OCI-LY7 (cell line): Measurements from ENCODE around the gene MRS2. TPM values are rescaled to one million over a fixed set of nuclear protein-coding genes. Genes with fewer than 3 reads are reported as not detected.
"Not testable (repeated sequence)": the region's sequence is repeated elsewhere in the genome, so short reads cannot be mapped to it uniquely, and the experiment has no call there.

Experiments used
- BruUV-seq: library from RNA; stranded (reverse); fragments of 400-500 nt; replicated peaks from 2 replicates; lab custom pipeline; 2021; lab: Mats Ljungman, UMichigan
- CTCF ChIA-PET: fragments of 300-600 bp; sonication (Branson Sonifier 250); formaldehyde crosslinking; loops from one replicate; lab custom pipeline; 2022; ENCODE audit warnings: antibody characterized with exemption; ENCODE audit not compliant: unreplicated experiment; lab: Charles Lee
- POLR2A ChIA-PET: fragments of 300-600 bp; sonication (Branson Sonifier 250); formaldehyde crosslinking; loops from one replicate; lab custom pipeline; 2022; ENCODE audit warnings: antibody characterized with exemption; lab: Charles Lee
- DNase-seq: peaks from one replicate; pipeline ENCODE4 v3.0.0-alpha.2; 2015; ENCODE audit warnings: low spot score
- H2AFZ ChIP-seq: fragments of 200-600 bp; sonication (generic), shearing (Covaris generic); 2 replicates; pipeline ENCODE4 v1.6.1; 2014; ENCODE audit warnings: mild to moderate bottlenecking, antibody characterized with exemption, low read length, moderate library complexity
- H3K27ac ChIP-seq: fragments of 200-600 bp; sonication (generic); 2 replicates; pipeline ENCODE4 v1.5.1; 2014; ENCODE audit warnings: mixed run types, low read depth, mild to moderate bottlenecking, moderate library complexity, low read length, inconsistent platforms; ENCODE audit not compliant: poor library complexity, severe bottlenecking
- H3K36me3 ChIP-seq: fragments of 200-600 bp; sonication (generic); 2 replicates; pipeline ENCODE4 v1.6.1; 2014; ENCODE audit warnings: mild to moderate bottlenecking, antibody characterized with exemption, low read length, moderate library complexity, mixed read lengths; ENCODE audit not compliant: insufficient read depth
- H3K4me1 ChIP-seq: fragments of 200-600 bp; sonication (generic); 2 replicates; pipeline ENCODE4 v1.5.1; 2014; ENCODE audit warnings: mild to moderate bottlenecking, low read length; ENCODE audit not compliant: insufficient read depth, poor library complexity, severe bottlenecking
- H3K4me2 ChIP-seq: fragments of 200-600 bp; sonication (generic); 2 replicates; pipeline ENCODE4 v1.6.1; 2014; ENCODE audit warnings: mild to moderate bottlenecking, low read length
- H3K4me3 ChIP-seq: fragments of 200-600 bp; sonication (generic); 2 replicates; pipeline ENCODE4 v1.5.1; 2014; ENCODE audit warnings: mild to moderate bottlenecking, low read depth, low read length; ENCODE audit not compliant: poor library complexity, severe bottlenecking
- H3K79me2 ChIP-seq: fragments of 200-600 bp; sonication (generic); 2 replicates; pipeline ENCODE4 v1.6.1; 2016; ENCODE audit warnings: low read depth, mild to moderate bottlenecking, low read length, moderate library complexity, mixed read lengths; ENCODE audit not compliant: insufficient read depth
- H3K9me2 ChIP-seq: fragments of 200-600 bp; sonication (generic); 2 replicates; pipeline ENCODE4 v1.6.1; 2016; ENCODE audit warnings: mild to moderate bottlenecking, low read length, mixed read lengths; ENCODE audit not compliant: insufficient read depth
- H3K9me3 ChIP-seq: fragments of 200-600 bp; sonication (generic); 2 replicates; pipeline ENCODE4 v1.6.1; 2014; ENCODE audit warnings: mild to moderate bottlenecking, mixed run types, low read length, mixed read lengths
- H4K20me1 ChIP-seq: fragments of 200-600 bp; sonication (generic); 2 replicates; pipeline ENCODE4 v1.6.1; 2014; ENCODE audit warnings: mild to moderate bottlenecking, antibody characterized with exemption, low read length, moderate library complexity, mixed read lengths; ENCODE audit not compliant: insufficient read depth
- EZH2phosphoT487 ChIP-seq: fragments of 200-600 bp; sonication (generic); IDR thresholded peaks from 2 replicates; pipeline ENCODE4 v1.6.1; 2018; ENCODE audit warnings: low read depth, borderline replicate concordance, mild to moderate bottlenecking, mixed run types, antibody characterized with exemption, low read length, moderate library complexity, mixed read lengths
- intact Hi-C: fragments of 100-400 bp; cut with micrococcal nuclease; formaldehyde crosslinking; loops from one replicate; pipeline ENCODE4 v1.10.0; 2022; ENCODE audit not compliant: unreplicated experiment
- total RNA-seq, 2 experiments: library from RNA; depleted of rRNA in 1 of 2; stranded (reverse); fragments of >200 nt in 1 of 2; shearing (Covaris generic) in 1 of 2; gene quantifications; 2 replicates each; pipeline ENCODE4 v1.2.3, GENCODE V29; 2014 to 2022
- TF ChIP-seq, protein P1 (sequence below): fragments of 200-600 bp; sonication (generic); conservative IDR thresholded peaks from 2 replicates; pipeline ENCODE4 v1.5.1; 2014; ENCODE audit warnings: mild to moderate bottlenecking, antibody characterized with exemption, low read length, moderate library complexity, mixed read lengths

Gene MRS2
- total RNA-seq, 2 experiments from 2014 or later = 0.97 TPM; not detected in 1

- Histone ChIP-seq H3K79me2 (no peaks in the 10 kb centered on the region), H3K4me2 (no peak overlapping the region), H2AFZ (no peak overlapping the region), H3K27ac (no peak overlapping the region), H3K9me2 (no peaks in the 10 kb centered on the region), H4K20me1 (no peaks in the 10 kb centered on the region), H3K36me3 (no peaks in the 10 kb centered on the region), H3K9me3 (peaks cover 8% of the 10 kb centered on the region; the same call in 1 of the 2 replicates), H3K4me3 (no peak overlapping the region), H3K4me1 (peaks cover 4% of the 10 kb centered on the region)
- no peak for DNase-seq
- intact Hi-C loops = no loop called here
- BruUV-seq = no TSS peak
- TF ChIP-seq, protein P1, sequence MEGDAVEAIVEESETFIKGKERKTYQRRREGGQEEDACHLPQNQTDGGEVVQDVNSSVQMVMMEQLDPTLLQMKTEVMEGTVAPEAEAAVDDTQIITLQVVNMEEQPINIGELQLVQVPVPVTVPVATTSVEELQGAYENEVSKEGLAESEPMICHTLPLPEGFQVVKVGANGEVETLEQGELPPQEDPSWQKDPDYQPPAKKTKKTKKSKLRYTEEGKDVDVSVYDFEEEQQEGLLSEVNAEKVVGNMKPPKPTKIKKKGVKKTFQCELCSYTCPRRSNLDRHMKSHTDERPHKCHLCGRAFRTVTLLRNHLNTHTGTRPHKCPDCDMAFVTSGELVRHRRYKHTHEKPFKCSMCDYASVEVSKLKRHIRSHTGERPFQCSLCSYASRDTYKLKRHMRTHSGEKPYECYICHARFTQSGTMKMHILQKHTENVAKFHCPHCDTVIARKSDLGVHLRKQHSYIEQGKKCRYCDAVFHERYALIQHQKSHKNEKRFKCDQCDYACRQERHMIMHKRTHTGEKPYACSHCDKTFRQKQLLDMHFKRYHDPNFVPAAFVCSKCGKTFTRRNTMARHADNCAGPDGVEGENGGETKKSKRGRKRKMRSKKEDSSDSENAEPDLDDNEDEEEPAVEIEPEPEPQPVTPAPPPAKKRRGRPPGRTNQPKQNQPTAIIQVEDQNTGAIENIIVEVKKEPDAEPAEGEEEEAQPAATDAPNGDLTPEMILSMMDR = no peak
- TF ChIP-seq EZH2phosphoT487 = no peak
- ChIA-PET POLR2A (interaction anchor here (0.7 kb wide), 1 partner anchor 604 kb away, joined by 3 read pairs; no protein-coding TSS in a partner anchor), CTCF (no interaction called here)
Measured at GRCh38 chr6:24397631-24398030, 5.1 kb upstream of the MRS2 start.

DNA sequence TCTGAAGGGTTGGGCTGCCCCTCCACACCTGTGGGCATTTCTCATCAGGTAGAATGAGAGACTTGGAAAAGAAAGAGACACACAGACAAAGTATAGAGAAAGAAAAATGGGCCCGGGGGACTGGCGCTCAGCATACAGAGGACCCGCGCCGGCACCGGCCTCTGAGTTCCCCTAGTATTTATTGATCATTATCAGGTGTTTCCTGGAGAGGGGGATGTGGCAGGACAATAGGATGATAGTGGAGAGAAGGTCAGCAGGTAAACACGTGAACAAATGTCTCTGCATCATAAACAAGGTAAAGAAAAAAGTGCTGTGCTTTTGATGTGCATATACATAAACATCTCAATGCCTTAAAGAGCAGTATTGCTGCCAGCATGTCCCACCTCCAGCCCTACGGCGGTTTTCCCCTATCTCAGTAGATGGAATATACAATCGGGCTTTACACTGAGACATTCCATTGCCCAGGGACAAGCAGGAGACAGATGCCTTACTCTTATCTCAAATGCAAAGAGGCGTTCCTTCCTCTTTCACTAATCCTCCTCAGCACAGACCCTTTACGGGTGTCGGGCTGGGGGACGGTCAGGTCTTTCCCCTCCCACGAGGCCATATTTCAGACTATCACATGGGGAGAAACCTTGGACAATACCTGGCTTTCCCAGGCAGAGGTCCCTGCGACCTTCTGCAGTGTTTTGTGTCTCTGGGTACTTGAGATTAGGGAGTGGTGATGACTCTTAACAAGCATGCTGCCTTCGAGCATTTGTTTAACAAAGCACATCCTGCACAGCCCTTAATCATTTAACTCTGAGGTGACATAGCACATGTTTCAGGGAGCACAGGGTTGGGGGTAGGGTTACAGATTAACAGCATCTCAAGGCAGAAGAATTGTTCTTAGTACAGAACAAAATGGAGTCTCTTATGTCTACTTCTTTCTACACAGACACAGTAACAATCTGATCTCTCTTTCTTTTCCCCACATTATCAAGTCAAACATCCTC is 2.4 kb upstream of the MRS2 start:
- H3K36me3 ChIP-seq, POLR2A ChIA-PET, BruUV-seq, H4K20me1 ChIP-seq, intact Hi-C loops, DNase-seq, H3K9me3 ChIP-seq, H3K4me3 ChIP-seq, H3K79me2 ChIP-seq, CTCF ChIA-PET, H3K9me2 ChIP-seq, H3K4me1 ChIP-seq, H3K27ac ChIP-seq: not testable (repeated sequence)
- Histone ChIP-seq H2AFZ (peak overlapping the region; percentile 55; the same call in 1 of the 2 replicates), H3K4me2 (peak overlapping the region; percentile 4; the same call in 1 of the 2 replicates)

- no TSS peak for BruUV-seq
- H3K9me3 ChIP-seq = peaks cover 3% of the 10 kb centered on the region; the same call in 1 of the 2 replicates
- no peaks in the 10 kb centered on the region for H3K9me2 ChIP-seq
- intact Hi-C loops = no loop called here
- no peak overlapping the region for H3K4me3 ChIP-seq
- ChIA-PET CTCF (no interaction called here), POLR2A (no interaction called here)
- H4K20me1 ChIP-seq = no peaks in the 10 kb centered on the region
- H3K4me1 ChIP-seq = peaks cover 4% of the 10 kb centered on the region
- H3K36me3 ChIP-seq = no peaks in the 10 kb centered on the region
- no peaks in the 10 kb centered on the region for H3K79me2 ChIP-seq
- no peak overlapping the region for H3K27ac ChIP-seq
- DNase-seq = no peak
- no peak overlapping the region for H3K4me2 ChIP-seq
- TF ChIP-seq, protein P1 = no peak
- TF ChIP-seq EZH2phosphoT487 = no peak
- no peak overlapping the region for H2AFZ ChIP-seq
Measured at GRCh38 chr6:24401458-24401857, 1.3 kb upstream of the MRS2 start.
